Natural killer cell (primary cell): ENCODE data around the gene SNAP47. TPM values are rescaled to one million over a fixed set of nuclear protein-coding genes. Genes with fewer than 3 reads are reported as not detected.

Source experiments
- ATAC-seq, 3 donors: fragments of 150-1000 bp in 2 of 3; fragments of 200-7000 bp in 1 of 3; cut with Tn5 transposase; 1 replicate in 1 of 3; 2 replicates in 2 of 3; pipeline ENCODE4 v1.10.0; 2021; ENCODE audit warnings: mild to moderate bottlenecking in 2 of 3, moderate library complexity in 2 of 3
- DNase-seq, 2 donors: peaks; one replicate each; pipeline versions ENCODE4 v3.0.0 to v3.0.0-alpha.2; 2013 to 2021; ENCODE audit warnings: mixed read lengths in 1 of 2
- H3K27ac ChIP-seq: one replicate; pipeline ENCODE4 v1.5.1; 2013; ENCODE audit warnings: mild to moderate bottlenecking, low read length
- H3K27me3 ChIP-seq: one replicate; pipeline ENCODE4 v1.6.1; 2013; ENCODE audit warnings: low read length; ENCODE audit not compliant: control insufficient read depth, insufficient read depth
- H3K36me3 ChIP-seq: one replicate; pipeline ENCODE4 v1.6.1; 2013; ENCODE audit warnings: low read length; ENCODE audit not compliant: control insufficient read depth, insufficient read depth
- H3K4me1 ChIP-seq: one replicate; pipeline ENCODE4 v1.6.1; 2013; ENCODE audit warnings: low read length; ENCODE audit not compliant: control insufficient read depth, insufficient read depth
- H3K4me3 ChIP-seq: one replicate; pipeline ENCODE4 v1.5.1; 2013; ENCODE audit warnings: low read length
- H3K9me3 ChIP-seq: one replicate; pipeline ENCODE4 v1.6.1; 2013; ENCODE audit warnings: low read length; ENCODE audit not compliant: control insufficient read depth, insufficient read depth
- H3K27ac Mint-ChIP-seq, 2 donors: one replicate each; pipeline ENCODE4 v1.8.0; 2022; ENCODE audit warnings: mild to moderate bottlenecking in 2 of 2, mixed read lengths in 2 of 2, moderate library complexity in 1 of 2
- H3K27me3 Mint-ChIP-seq, 2 donors: one replicate each; pipeline ENCODE4 v1.8.0; 2022; ENCODE audit warnings: low read depth in 2 of 2, mixed read lengths in 2 of 2
- H3K36me3 Mint-ChIP-seq: one replicate; pipeline ENCODE4 v1.8.0; 2022; ENCODE audit warnings: mixed read lengths
- H3K4me1 Mint-ChIP-seq, 2 donors: one replicate each; pipeline ENCODE4 v1.8.0; 2022; ENCODE audit warnings: mixed read lengths in 2 of 2
- H3K4me3 Mint-ChIP-seq: one replicate; pipeline ENCODE4 v1.8.0; 2022; ENCODE audit warnings: mild to moderate bottlenecking, moderate library complexity, mixed read lengths
- H3K9me3 Mint-ChIP-seq, 2 donors: one replicate each; pipeline ENCODE4 v1.8.0; 2022; ENCODE audit warnings: mixed read lengths in 2 of 2
- WGBS: methylation state at CpG from one replicate; pipeline ENCODE4 v1.1.7; 2013; ENCODE audit warnings: missing lambda C conversion rate; ENCODE audit not compliant: insufficient coverage; 5-methylcytosine and 5-hydroxymethylcytosine counted together
- intact Hi-C: fragments of 100-400 bp; cut with micrococcal nuclease; formaldehyde crosslinking; loops from one replicate; pipeline ENCODE4 v1.14.2; 2022
- total RNA-seq, 4 donors: library from RNA; stranded (reverse); fragments of 120-200 nt in 1 of 4; gene quantifications; one replicate each; pipeline versions ENCODE4 v1.2.3 to v1.2.4, GENCODE V29; 2013 to 2022
- TF ChIP-seq, protein P1 (sequence below): fragments of 200-600 bp; IDR thresholded peaks from one replicate; pipeline ENCODE4 v1.8.0; 2022; ENCODE audit warnings: antibody characterized with exemption

The SNAP47 gene
- total RNA-seq, 3 donors from 2014 or later (not counting 1 experiment from before 2014, with no cell fraction given), result 19.0 to 24.2 (median 23.1) TPM

DNA sequence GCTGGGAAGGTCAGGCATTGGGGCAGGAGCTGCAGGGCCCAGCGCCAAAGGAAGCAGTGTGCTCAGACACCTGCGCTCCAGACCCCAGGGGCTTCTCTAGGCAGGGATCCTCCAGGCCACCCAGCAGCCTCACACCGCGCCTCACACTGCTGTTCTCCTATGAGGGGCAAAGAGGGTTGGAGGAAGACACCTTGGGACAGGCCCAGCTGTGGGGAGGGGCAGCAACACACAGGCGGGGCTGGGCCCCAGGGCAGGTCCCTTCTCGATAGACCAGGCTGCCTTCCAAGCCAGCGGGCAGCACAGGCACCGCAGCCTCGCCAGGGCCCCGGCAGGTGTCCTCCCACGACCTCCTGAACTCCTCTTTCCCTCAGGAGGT lies 59.6 kb downstream of the SNAP47 start:
- no peaks in the 10 kb centered on the region for H3K4me1 Mint-ChIP-seq
- no peaks in the 10 kb centered on the region for H3K4me1 ChIP-seq
- peaks cover 7% of the 10 kb centered on the region for H3K27me3 ChIP-seq
- TF ChIP-seq, protein P1, sequence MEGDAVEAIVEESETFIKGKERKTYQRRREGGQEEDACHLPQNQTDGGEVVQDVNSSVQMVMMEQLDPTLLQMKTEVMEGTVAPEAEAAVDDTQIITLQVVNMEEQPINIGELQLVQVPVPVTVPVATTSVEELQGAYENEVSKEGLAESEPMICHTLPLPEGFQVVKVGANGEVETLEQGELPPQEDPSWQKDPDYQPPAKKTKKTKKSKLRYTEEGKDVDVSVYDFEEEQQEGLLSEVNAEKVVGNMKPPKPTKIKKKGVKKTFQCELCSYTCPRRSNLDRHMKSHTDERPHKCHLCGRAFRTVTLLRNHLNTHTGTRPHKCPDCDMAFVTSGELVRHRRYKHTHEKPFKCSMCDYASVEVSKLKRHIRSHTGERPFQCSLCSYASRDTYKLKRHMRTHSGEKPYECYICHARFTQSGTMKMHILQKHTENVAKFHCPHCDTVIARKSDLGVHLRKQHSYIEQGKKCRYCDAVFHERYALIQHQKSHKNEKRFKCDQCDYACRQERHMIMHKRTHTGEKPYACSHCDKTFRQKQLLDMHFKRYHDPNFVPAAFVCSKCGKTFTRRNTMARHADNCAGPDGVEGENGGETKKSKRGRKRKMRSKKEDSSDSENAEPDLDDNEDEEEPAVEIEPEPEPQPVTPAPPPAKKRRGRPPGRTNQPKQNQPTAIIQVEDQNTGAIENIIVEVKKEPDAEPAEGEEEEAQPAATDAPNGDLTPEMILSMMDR, result no peak
- no peaks in the 10 kb centered on the region for H3K36me3 ChIP-seq
- no peak overlapping the region for H3K4me3 Mint-ChIP-seq
- H3K27me3 Mint-ChIP-seq, result peaks cover 12 to 14% of the 10 kb centered on the region in 2 donors
- ATAC-seq (no peak), DNase-seq (no peak)
- intact Hi-C loops, result no loop called here
- H3K36me3 Mint-ChIP-seq, result no peaks in the 10 kb centered on the region
- no peaks in the 10 kb centered on the region for H3K9me3 ChIP-seq
- no peak overlapping the region for H3K27ac ChIP-seq
- no peaks in the 10 kb centered on the region for H3K9me3 Mint-ChIP-seq
- no peak overlapping the region for H3K27ac Mint-ChIP-seq
- H3K4me3 ChIP-seq, result no peak overlapping the region
- WGBS, result 81% methylated on average over 11 of the region's 11 CpGs

DNA sequence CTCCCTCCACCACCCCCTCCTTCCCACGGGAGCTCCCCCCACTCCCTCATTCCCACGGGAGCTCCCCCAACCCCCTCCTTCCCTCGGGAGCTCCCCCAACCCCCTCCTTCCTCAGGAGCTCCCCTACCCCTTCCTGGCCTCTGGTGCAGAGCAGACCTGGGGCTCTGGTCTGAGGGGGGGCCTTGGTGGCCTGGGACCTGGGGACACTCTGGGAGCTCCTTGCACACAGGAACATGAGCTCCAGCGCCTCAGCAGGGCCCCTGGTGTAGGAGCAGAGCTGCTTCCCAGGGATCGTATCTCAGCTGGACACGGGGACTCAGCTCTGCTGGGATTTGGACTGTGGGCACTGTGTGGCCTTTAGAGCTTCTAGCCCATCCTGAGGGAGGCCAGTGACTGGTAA lies 60.5 kb downstream of the SNAP47 start:
- Histone ChIP-seq H3K4me3 (no peak overlapping the region), H3K27me3 (peaks cover 7% of the 10 kb centered on the region), H3K27ac (no peak overlapping the region), H3K4me1 (no peaks in the 10 kb centered on the region), H3K36me3 (no peaks in the 10 kb centered on the region), H3K9me3 (no peaks in the 10 kb centered on the region)
- TF ChIP-seq, protein P1, result no peak
- no peak overlapping the region for H3K4me3 Mint-ChIP-seq
- H3K9me3 Mint-ChIP-seq, result no peaks in the 10 kb centered on the region
- DNase-seq (no peak), ATAC-seq (no peak)
- intact Hi-C loops, result no loop called here
- no peaks in the 10 kb centered on the region for H3K36me3 Mint-ChIP-seq
- peaks cover 14% of the 10 kb centered on the region in 2 donors for H3K27me3 Mint-ChIP-seq
- H3K27ac Mint-ChIP-seq, result no peak overlapping the region
- WGBS, result 76% methylated on average over 4 of the region's 6 CpGs
- H3K4me1 Mint-ChIP-seq, result no peaks in the 10 kb centered on the region

DNA sequence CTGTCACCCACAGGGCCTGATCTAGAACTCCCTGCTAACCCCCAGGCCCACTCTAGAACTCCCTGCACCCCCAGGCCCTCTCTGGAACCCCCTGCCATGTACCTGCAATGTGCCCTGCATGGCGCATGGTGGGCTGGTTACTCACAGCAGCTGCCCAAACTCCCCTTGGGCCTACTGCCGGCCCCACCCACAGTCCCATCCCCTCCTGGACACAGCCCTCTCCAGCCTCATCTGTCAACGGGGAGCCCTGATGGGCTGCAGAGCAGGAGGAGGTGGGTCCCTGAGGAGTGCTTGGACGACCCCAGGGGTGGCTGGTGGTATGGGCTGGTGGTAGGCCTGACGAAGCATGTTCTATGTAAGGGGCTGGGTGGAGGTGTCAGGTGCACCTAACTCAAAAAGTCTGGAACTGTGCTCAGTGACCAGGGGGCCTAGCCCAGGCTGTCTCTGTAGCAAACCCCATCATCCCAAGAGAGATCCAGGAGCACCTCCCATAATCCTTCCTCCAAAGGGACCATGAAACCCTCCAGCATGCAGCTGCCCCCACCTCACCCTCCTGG lies 61.2 kb downstream of the SNAP47 start:
- Histone ChIP-seq H3K4me1 (no peaks in the 10 kb centered on the region), H3K9me3 (no peaks in the 10 kb centered on the region), H3K27me3 (peaks cover 7% of the 10 kb centered on the region), H3K36me3 (no peaks in the 10 kb centered on the region), H3K4me3 (no peak overlapping the region), H3K27ac (no peak overlapping the region)
- H3K4me3 Mint-ChIP-seq, result no peak overlapping the region
- H3K9me3 Mint-ChIP-seq, result no peaks in the 10 kb centered on the region
- intact Hi-C loops, result no loop called here
- H3K36me3 Mint-ChIP-seq, result no peaks in the 10 kb centered on the region
- H3K27me3 Mint-ChIP-seq, result peaks cover 14% of the 10 kb centered on the region in 2 donors
- 88% methylated on average over 5 of the region's 5 CpGs for WGBS
- H3K27ac Mint-ChIP-seq, result no peak overlapping the region
- no peaks in the 10 kb centered on the region for H3K4me1 Mint-ChIP-seq
- ATAC-seq (no peak), DNase-seq (no peak)
- TF ChIP-seq, protein P1, result no peak

DNA sequence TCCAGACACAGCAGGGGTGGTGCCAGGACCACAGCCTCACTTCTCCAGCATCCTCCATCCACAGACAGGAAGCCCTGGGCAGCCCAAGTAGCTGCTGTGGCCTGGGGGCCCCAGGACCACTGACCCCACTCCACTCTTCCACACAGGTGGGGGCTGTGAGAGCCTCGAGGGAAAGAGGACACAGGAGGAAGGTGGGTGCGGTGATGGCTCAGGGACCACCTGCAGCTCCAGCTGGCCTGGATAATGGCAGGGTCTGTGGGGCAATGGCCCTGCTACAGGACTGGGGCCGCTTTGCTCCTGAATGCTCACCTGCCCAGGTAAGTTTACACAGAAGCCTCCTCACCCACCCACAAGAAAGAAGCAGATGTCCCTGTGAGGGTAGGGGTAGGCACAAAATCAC lies 61.9 kb downstream of the SNAP47 start:
- H3K9me3 ChIP-seq, result no peaks in the 10 kb centered on the region
- DNase-seq (no peak), ATAC-seq (no peak)
- peaks cover 14 to 16% of the 10 kb centered on the region in 2 donors for H3K27me3 Mint-ChIP-seq
- no peaks in the 10 kb centered on the region for H3K36me3 Mint-ChIP-seq
- H3K4me1 ChIP-seq, result no peaks in the 10 kb centered on the region
- no peak overlapping the region for H3K4me3 Mint-ChIP-seq
- no peak overlapping the region for H3K4me3 ChIP-seq
- H3K9me3 Mint-ChIP-seq, result no peaks in the 10 kb centered on the region
- H3K27ac ChIP-seq, result no peak overlapping the region
- no peak overlapping the region for H3K27ac Mint-ChIP-seq
- 81% methylated on average over 2 of the region's 3 CpGs for WGBS
- intact Hi-C loops, result no loop called here
- H3K36me3 ChIP-seq, result no peaks in the 10 kb centered on the region
- TF ChIP-seq, protein P1, result no peak
- peaks cover 9% of the 10 kb centered on the region for H3K27me3 ChIP-seq
- no peaks in the 10 kb centered on the region for H3K4me1 Mint-ChIP-seq
